Fibroblast of pulmonary artery (primary cell): ENCODE results near the gene GYPC.

Source experiments
- DNase-seq: peaks from one replicate; pipeline ENCODE4 v3.0.0-alpha.2; 2010; ENCODE audit warnings: low read depth
- H3K4me3 ChIP-seq: replicated peaks from 2 replicates; pipeline ENCODE4 v1.5.1; 2011; ENCODE audit warnings: low read depth, mild to moderate bottlenecking, control low read depth, low read length, moderate library complexity
- CTCF ChIP-seq: IDR thresholded peaks from 2 replicates; pipeline ENCODE4 v1.5.1; 2011; ENCODE audit warnings: mild to moderate bottlenecking, control low read depth, low read length, inconsistent platforms; ENCODE audit errors: missing control alignments

The GYPC gene

GRCh38 chr2:126699018-126699417, 43.1 kb downstream of the GYPC start:
- H3K4me3 ChIP-seq = no peak overlapping the region
- no peak for DNase-seq
- no peak for TF ChIP-seq CTCF

GRCh38 chr2:126699716-126700581, 44.0 kb downstream of the GYPC start:
- no peak for TF ChIP-seq CTCF
- peak; percentile 57 for DNase-seq
- H3K4me3 ChIP-seq = no peak overlapping the region

- no peak overlapping the region for H3K4me3 ChIP-seq
- DNase-seq = peak; percentile 27
- TF ChIP-seq CTCF = no peak
Observed at GRCh38 chr2:126700677-126701076, 44.7 kb downstream of the GYPC start.

- no peak for DNase-seq
- TF ChIP-seq CTCF = no peak
- H3K4me3 ChIP-seq = no peak overlapping the region
Observed at GRCh38 chr2:126703311-126703710, 47.4 kb downstream of the GYPC start.

GRCh38 chr2:126704434-126705160, 48.6 kb downstream of the GYPC start:
- peak; percentile 46 for DNase-seq
- TF ChIP-seq CTCF = no peak

GRCh38 chr2:126707191-126707590, 51.2 kb downstream of the GYPC start:
- no peak for DNase-seq
- H3K4me3 ChIP-seq = no peak overlapping the region
- no peak for TF ChIP-seq CTCF

More at GRCh38 chr2:126704434-126705160, 48.6 kb downstream of the GYPC start:
- no peak overlapping the region for H3K4me3 ChIP-seq
